DOHH2 (cell line): ENCODE data around the gene CWC27.

Experiments
- CTCF ChIP-seq: fragments of 200-600 bp; sonication (generic); IDR thresholded peaks from one replicate; pipeline ENCODE4 v1.5.1; 2014; ENCODE audit warnings: antibody characterized with exemption, mild to moderate bottlenecking, low read depth, low read length; ENCODE audit not compliant: poor library complexity, severe bottlenecking
- EZH2phosphoT487 ChIP-seq: fragments of 200-600 bp; sonication (generic); IDR thresholded peaks from 2 replicates; pipeline ENCODE4 v1.6.1; 2017; ENCODE audit warnings: borderline replicate concordance, mild to moderate bottlenecking, antibody characterized with exemption, low read length, moderate library complexity, mixed read lengths

GRCh38 chr5:64971990-64972389, 203.3 kb downstream of the CWC27 start:
- no peak for TF ChIP-seq EZH2phosphoT487
- no peak for TF ChIP-seq CTCF
